Left forelimb (tissue), 1 donor: Measurements from ENCODE around the gene LZTR1.
A peak's percentile ranks its signal among the peaks of the same experiment; 100 is the strongest.
"Not testable (repeated sequence)": the region's sequence is repeated elsewhere in the genome, so short reads cannot be mapped to it uniquely, and the experiment has no call there.

ENCODE experiments used
- DNase-seq: peaks from one replicate; pipeline ENCODE4 v3.0.0-alpha.2; 2018; ENCODE audit warnings: low spot score

LZTR1 gene

GRCh38 chr22:21033895-21034294 lies 51.8 kb downstream of the LZTR1 start:
- no peak for DNase-seq

DNA sequence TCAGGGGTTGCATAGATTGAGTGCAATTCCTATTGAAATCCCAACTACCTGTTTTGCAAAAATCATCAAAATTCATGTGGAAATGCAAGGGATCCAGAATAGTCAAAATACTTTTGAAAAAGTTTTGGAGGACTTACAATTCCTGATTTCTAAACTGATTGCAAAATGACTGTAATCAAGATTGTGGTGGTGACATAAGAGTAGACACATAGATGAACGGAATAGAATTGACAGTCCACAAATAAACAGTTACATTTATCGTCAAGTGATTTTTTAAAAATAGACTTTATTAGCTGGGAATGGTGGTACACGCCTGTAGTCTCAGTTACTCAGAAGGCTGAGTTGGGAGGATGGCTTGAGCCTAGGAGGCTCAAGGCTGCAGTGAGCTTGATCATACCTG lies 52.9 kb downstream of the LZTR1 start:
- DNase-seq = no peak

DNA sequence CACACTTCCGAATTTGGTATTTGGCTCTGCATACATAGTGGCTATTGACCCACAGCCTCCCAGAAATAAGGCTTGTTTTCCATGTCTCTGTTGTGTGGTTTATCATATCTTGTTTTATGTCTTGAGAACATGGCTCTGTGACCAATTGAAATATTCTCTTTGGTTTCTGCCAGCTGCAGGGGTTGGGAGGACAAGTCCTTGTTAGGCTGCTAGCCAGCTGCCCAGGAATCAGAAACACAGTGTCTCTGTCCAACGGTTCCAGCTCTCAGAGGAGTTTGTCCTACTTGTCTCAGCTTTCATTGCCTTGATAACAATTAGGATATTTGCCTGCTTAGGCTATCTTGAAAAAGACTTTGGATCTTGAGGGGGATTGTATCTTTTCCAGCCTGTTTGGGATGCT lies 56.3 kb downstream of the LZTR1 start:
- DNase-seq = no peak

DNA sequence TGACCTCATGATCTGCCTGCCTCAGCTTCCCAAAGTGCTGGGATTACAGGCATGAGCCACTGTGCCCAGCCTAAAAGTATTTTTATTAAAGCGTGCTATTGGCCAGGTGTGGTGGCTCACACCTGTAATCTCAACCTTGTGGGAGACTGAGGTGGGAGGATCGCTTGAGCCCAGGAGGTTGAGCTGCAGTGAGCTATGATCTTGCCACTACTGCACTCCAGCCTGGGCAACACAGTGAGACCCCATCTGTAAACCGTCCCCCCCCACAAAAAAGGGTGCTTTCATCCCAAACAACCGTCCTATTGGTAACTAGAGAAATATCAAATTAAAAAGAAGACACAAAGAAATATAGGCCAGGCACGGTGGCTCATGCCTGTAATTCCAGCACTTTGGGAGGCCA lies 57.1 kb downstream of the LZTR1 start:
- not testable (repeated sequence) for DNase-seq

GRCh38 chr22:21041937-21042336 lies 59.8 kb downstream of the LZTR1 start:
- DNase-seq = no peak

DNA sequence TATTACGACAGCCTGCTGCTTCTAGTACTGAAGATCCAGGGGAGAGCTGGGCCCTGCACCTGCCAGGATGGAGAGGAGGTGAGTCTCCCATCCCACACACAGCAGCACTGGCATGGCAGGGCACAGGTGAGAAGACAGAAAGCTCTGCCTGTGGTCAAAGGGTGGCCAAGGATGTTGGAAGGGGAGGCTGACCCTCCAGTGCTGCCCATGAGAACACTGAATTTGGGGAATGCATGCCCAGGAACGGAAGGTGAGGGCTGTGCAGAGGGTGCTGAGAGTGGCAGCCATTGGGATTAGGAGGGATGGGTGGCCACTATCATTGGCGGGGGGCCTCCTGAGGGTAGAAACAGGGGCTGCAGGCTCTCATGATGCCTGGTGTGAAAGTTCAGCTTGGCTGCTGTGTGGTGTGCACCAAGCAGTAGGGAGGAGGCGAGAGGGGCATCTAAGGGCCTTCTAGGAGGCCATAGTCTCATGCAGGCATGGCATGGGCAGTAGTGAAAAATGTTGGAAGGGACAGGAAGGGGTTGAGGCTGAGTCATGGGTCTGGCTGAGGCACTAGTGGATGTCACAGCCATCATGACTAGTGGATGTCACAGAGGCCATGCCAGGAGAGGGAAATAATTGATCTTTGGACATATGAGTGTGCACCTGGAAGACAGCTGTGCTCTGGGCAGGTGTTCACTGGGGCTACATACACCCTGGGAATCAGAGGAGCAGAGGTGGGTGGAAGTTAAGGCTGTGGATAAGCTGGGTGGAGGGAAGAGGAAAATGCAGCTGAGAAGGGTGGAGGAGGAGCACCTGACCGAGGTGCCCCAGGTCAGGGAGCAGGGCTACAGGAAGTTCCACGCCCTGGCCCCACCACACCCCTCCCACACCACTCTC lies 61.1 kb downstream of the LZTR1 start:
- no peak for DNase-seq

- DNase-seq = no peak
These were observed 61.9 kb downstream of the LZTR1 start for GRCh38 chr22:21043860-21044535.

DNA sequence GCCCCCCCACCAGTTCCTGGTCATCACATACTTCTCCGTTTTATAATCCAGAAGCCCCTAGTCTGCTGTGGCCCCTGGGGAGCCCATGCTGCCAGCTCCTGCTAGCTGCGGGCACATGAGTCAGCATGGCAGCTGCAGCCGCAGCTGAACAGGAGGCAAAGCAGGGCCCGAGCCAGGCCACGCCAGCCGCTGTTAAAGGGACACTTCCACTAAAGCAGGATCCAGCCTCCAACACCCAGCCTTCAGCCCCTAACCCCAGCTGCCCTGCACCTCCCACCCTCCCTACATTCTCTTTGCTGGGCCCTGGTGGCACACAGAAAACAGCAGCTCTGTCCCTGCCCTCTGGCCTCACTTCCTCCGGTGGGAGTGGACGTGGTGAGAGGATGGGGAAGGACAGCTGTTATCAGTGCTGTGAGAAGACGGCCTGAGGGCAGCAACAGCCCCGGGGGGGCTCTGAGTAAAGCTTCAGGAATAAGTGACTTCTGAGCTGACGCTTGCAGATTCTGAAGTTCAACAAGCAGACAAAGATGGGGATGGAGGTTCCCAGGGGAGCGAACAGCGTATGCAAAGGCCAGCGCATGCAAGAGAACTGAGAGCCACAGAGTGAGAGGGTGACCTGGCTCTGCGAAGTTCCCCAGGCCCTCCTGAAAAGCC lies 63.0 kb downstream of the LZTR1 start:
- no peak for DNase-seq

- DNase-seq = peak; percentile 90
These were observed 63.6 kb downstream of the LZTR1 start, which contains the start of gene LRRC74B for GRCh38 chr22:21045585-21046294. LRRC74B (plus strand) TSS chr22:21045946; CDS start chr22:21045987, 41 bp downstream.

DNA sequence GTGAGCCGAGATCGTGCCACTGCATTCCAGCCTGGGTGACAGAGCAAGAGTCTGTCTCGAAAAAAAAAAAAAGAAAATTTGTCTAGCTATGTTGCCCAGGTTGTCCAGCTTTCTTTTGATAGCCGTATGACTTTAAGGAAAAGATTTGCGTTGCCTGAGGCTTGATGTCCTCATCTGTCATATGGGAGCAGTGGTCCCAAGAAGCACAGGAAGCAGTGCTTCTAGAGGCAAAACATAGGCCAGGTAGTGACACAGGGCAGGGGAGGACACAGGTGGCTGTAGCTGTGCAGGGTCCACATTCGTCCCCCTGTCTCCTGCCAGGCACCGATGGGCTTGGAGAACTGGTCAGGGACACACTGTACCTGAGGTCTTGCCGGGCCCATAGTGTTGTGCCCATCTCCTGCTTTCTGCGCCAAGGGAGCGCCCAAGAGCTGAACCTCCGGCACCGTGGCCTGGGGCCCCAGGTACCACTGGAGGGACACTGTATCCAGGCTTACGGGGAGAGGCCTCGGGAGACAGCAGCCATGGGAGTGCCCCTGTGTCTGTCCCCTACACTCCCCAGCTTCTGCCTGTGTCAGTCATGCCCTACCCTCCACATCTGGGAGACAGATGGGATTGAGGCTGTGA lies 65.1 kb downstream of the LZTR1 start:
- DNase-seq = no peak

- no peak for DNase-seq
These were observed 65.6 kb downstream of the LZTR1 start for GRCh38 chr22:21047730-21048129.

DNA sequence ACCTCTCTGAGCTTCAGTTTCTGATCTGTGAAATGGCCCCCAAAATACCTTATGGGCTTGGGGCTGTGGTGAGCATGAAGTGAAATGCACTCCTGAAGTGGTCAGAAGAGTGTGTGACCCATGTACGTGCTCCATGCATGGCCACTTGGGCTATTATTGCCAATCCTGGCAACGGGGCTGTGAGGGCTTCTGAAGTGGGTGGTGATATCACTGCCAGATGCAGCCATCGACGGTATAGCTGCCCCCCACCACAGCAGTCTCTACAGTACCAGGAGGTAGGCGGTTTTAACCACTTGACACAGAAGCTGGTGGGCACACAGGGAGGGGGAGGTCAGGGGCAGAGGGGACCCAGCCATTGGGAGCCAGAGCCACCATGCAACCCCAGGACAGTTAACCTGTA lies 66.4 kb downstream of the LZTR1 start:
- not testable (repeated sequence) for DNase-seq
